H1 (cell line): ENCODE results near the gene C1S. TPM values are rescaled to one million over a fixed set of nuclear protein-coding genes. Genes with fewer than 3 reads are reported as not detected.

Source experiments
- CTCF ChIA-PET: fragments of 300-600 bp; sonication (Branson Sonifier 250); formaldehyde crosslinking; loops from one replicate; lab custom pipeline; 2021; ENCODE audit not compliant: partially characterized antibody; lab: Charles Lee
- POLR2A ChIA-PET: fragments of 300-600 bp; sonication (Branson Sonifier 250); formaldehyde crosslinking; loops from one replicate; lab custom pipeline; 2021; ENCODE audit warnings: inconsistent platforms; ENCODE audit not compliant: partially characterized antibody; lab: Charles Lee
- DNase-seq, 2 experiments: peaks; one replicate each; pipeline versions ENCODE4 v3.0.0 to v3.0.0-alpha.2; 2010 to 2022; ENCODE audit warnings: low spot score in 2 of 2, low read depth in 1 of 2, mixed read lengths in 1 of 2
- FAIRE-seq: peaks from 2 replicates; lab custom pipeline; 2011; peaks lifted over from hg19 to GRCh38; lab: Jason Lieb, UNC
- H2AFZ ChIP-seq: 2 replicates; pipeline ENCODE4 v1.8.1; 2012; ENCODE audit warnings: low read length, inconsistent platforms
- H2AK5ac ChIP-seq: 2 replicates; pipeline ENCODE4 v1.6.1; 2013; ENCODE audit warnings: low read depth, low read length
- H2BK120ac ChIP-seq: replicated peaks from 2 replicates; pipeline ENCODE3; 2013; ENCODE audit warnings: low read depth, low read length, inconsistent platforms
- H2BK12ac ChIP-seq: 2 replicates; pipeline ENCODE4 v1.6.1; 2013; ENCODE audit warnings: low read depth, low read length
- H2BK15ac ChIP-seq: 2 replicates; pipeline ENCODE4 v1.6.1; 2013; ENCODE audit warnings: low read length
- H2BK20ac ChIP-seq: 2 replicates; pipeline ENCODE4 v1.6.1; 2013; ENCODE audit warnings: low read length
- H2BK5ac ChIP-seq: 2 replicates; pipeline ENCODE4 v1.6.1; 2013; ENCODE audit warnings: low read depth, low read length
- H3K14ac ChIP-seq: 2 replicates; pipeline ENCODE4 v1.6.1; 2013; ENCODE audit warnings: inconsistent platforms; ENCODE audit not compliant: insufficient read length
- H3K18ac ChIP-seq: 2 replicates; pipeline ENCODE4 v1.6.1; 2013; ENCODE audit warnings: low read length; ENCODE audit errors: extremely low read depth
- H3K23ac ChIP-seq: 2 replicates; pipeline ENCODE4 v1.6.1; 2013; ENCODE audit warnings: inconsistent platforms; ENCODE audit not compliant: insufficient read length
- H3K23me2 ChIP-seq: 2 replicates; pipeline ENCODE4 v1.6.1; 2013; ENCODE audit warnings: low read depth, low read length
- H3K27ac ChIP-seq: 2 replicates; pipeline ENCODE4 v1.6.1; 2011; ENCODE audit warnings: low read depth, low read length, inconsistent platforms
- H3K27me3 ChIP-seq, 4 experiments: replicated peaks in 1 of 4; 1 replicate in 1 of 4; 2 replicates in 3 of 4; pipeline versions ENCODE4 v1.6.1 to v1.8.1; 2011 to 2013; ENCODE audit warnings: low read length in 3 of 4, mild to moderate bottlenecking in 3 of 4, inconsistent platforms in 2 of 4, mixed read lengths in 2 of 4, moderate library complexity in 1 of 4; ENCODE audit not compliant: control insufficient read depth in 3 of 4, insufficient read depth in 3 of 4; ENCODE audit errors: extremely low read depth in 1 of 4
- H3K36me3 ChIP-seq, 4 experiments: 2 replicates each; pipeline versions ENCODE4 v1.6.1 to v1.8.1; 2011 to 2013; ENCODE audit warnings: mild to moderate bottlenecking in 4 of 4, low read length in 3 of 4, moderate library complexity in 2 of 4, control low read depth in 1 of 4, inconsistent platforms in 1 of 4; ENCODE audit not compliant: insufficient read depth in 4 of 4, control insufficient read depth in 2 of 4
- H3K4ac ChIP-seq: replicated peaks from 2 replicates; pipeline ENCODE3; 2013; ENCODE audit warnings: low read length, low read depth, mixed read lengths, inconsistent platforms; ENCODE audit not compliant: insufficient read length
- H3K4me1 ChIP-seq, 4 experiments: replicated peaks in 1 of 4; 1 replicate in 1 of 4; 2 replicates in 3 of 4; pipeline versions ENCODE4 v1.6.1 to v1.8.1; 2011 to 2013; ENCODE audit warnings: low read length in 3 of 4, inconsistent platforms in 2 of 4, mixed read lengths in 1 of 4; ENCODE audit not compliant: insufficient read depth in 4 of 4, control insufficient read depth in 3 of 4
- H3K4me2 ChIP-seq, 2 experiments: 2 replicates each; pipeline versions ENCODE4 v1.6.1 to v1.8.1; 2011 to 2013; ENCODE audit warnings: low read depth in 2 of 2, low read length in 2 of 2, control low read depth in 1 of 2, inconsistent platforms in 1 of 2, mild to moderate bottlenecking in 1 of 2; ENCODE audit not compliant: insufficient read depth in 1 of 2
- H3K4me3 ChIP-seq, 4 experiments: fragments of 200-600, 300-600 bp in 1 of 4; sonication (generic), shearing (Covaris generic), sonication (Bioruptor Twin) in 1 of 4; 2 replicates each; pipeline versions ENCODE4 v1.5.1 to v1.8.1; 2011 to 2016; ENCODE audit warnings: low read length in 4 of 4, low read depth in 3 of 4, control low read depth in 2 of 4, inconsistent platforms in 2 of 4, mild to moderate bottlenecking in 2 of 4, mixed read lengths in 1 of 4, moderate library complexity in 1 of 4; ENCODE audit not compliant: insufficient read depth in 2 of 4; ENCODE audit errors: extremely low read depth in 1 of 4
- H3K56ac ChIP-seq: replicated peaks from 2 replicates; pipeline ENCODE3; 2013; ENCODE audit warnings: low read depth, mild to moderate bottlenecking, mixed read lengths, low read length, inconsistent platforms; ENCODE audit not compliant: insufficient read length
- H3K79me1 ChIP-seq: 2 replicates; pipeline ENCODE4 v1.6.1; 2013; ENCODE audit warnings: low read depth, low read length, control low read depth
- H3K79me2 ChIP-seq, 2 experiments: 2 replicates each; pipeline versions ENCODE4 v1.6.1 to v1.8.1; 2012 to 2013; ENCODE audit warnings: low read length in 2 of 2, mild to moderate bottlenecking in 2 of 2, inconsistent platforms in 1 of 2; ENCODE audit not compliant: insufficient read depth in 2 of 2, control insufficient read depth in 1 of 2
- H3K9ac ChIP-seq, 4 experiments: replicated peaks in 1 of 4; 1 replicate in 1 of 4; 2 replicates in 3 of 4; pipeline versions ENCODE4 v1.6.1 to v1.8.1; 2011 to 2013; ENCODE audit warnings: low read depth in 3 of 4, low read length in 3 of 4, control low read depth in 2 of 4, mild to moderate bottlenecking in 2 of 4, moderate library complexity in 2 of 4, inconsistent platforms in 1 of 4; ENCODE audit errors: extremely low read depth in 1 of 4
- H3K9me3 ChIP-seq, 2 experiments: 2 replicates each; pipeline versions ENCODE4 v1.6.1 to v1.8.1; 2012 to 2013; ENCODE audit warnings: mild to moderate bottlenecking in 2 of 2, moderate library complexity in 2 of 2, control low read depth in 1 of 2, inconsistent platforms in 1 of 2, low read depth in 1 of 2, low read length in 1 of 2, mixed read lengths in 1 of 2; ENCODE audit not compliant: insufficient read depth in 2 of 2
- H4K20me1 ChIP-seq, 2 experiments: replicated peaks in 1 of 2; 2 replicates each; pipeline versions ENCODE3 to v1.8.1; 2011 to 2013; ENCODE audit warnings: inconsistent platforms in 2 of 2, low read length in 2 of 2, mild to moderate bottlenecking in 1 of 2; ENCODE audit not compliant: insufficient read depth in 2 of 2, control insufficient read depth in 1 of 2
- H4K5ac ChIP-seq: 2 replicates; pipeline ENCODE4 v1.6.1; 2013; ENCODE audit warnings: low read length, low read depth, mixed read lengths, inconsistent platforms; ENCODE audit not compliant: insufficient read length
- H4K8ac ChIP-seq: 2 replicates; pipeline ENCODE4 v1.8.0; 2013; ENCODE audit warnings: mild to moderate bottlenecking, moderate library complexity, low read length, inconsistent platforms; ENCODE audit not compliant: insufficient read depth; ENCODE audit errors: extremely low read depth
- H4K91ac ChIP-seq: replicated peaks from 2 replicates; pipeline ENCODE3; 2013; ENCODE audit warnings: low read length, mixed read lengths, inconsistent platforms; ENCODE audit not compliant: insufficient read length
- ASH2L ChIP-seq: fragments of 200-600, 300-600 bp; sonication (generic); IDR thresholded peaks from one replicate; pipeline ENCODE4 v1.7.1; 2017; ENCODE audit warnings: low read length
- BACH1 ChIP-seq: IDR thresholded peaks from 2 replicates; pipeline ENCODE4 v1.6.1; 2012; ENCODE audit warnings: low read length, improper control_type of control experiment
- BRCA1 ChIP-seq: IDR thresholded peaks from 2 replicates; pipeline ENCODE4 v1.6.1; 2012; ENCODE audit warnings: low read depth, low read length, improper control_type of control experiment
- E2F6 ChIP-seq: IDR thresholded peaks from 2 replicates; pipeline ENCODE4 v1.6.1; 2012; ENCODE audit warnings: inconsistent platforms
- KDM5A ChIP-seq: fragments of 200-600 bp; IDR thresholded peaks from 2 replicates; pipeline ENCODE4 v1.7.1; 2012; ENCODE audit warnings: mild to moderate bottlenecking, low read length, inconsistent platforms, mixed read lengths
- NRF1 ChIP-seq: IDR thresholded peaks from 2 replicates; pipeline ENCODE4 v1.6.1; 2011; ENCODE audit warnings: mild to moderate bottlenecking, low read depth, low read length, improper control_type of control experiment
- PHF8 ChIP-seq: fragments of 200-600 bp; sonication (generic); conservative IDR thresholded peaks from 2 replicates; pipeline ENCODE4 v1.7.1; 2012; ENCODE audit warnings: low read depth, mild to moderate bottlenecking, inconsistent platforms, low read length, moderate library complexity
- POU5F1 ChIP-seq: IDR thresholded peaks from 2 replicates; pipeline ENCODE4 v1.6.1; 2011; ENCODE audit warnings: low read depth, mild to moderate bottlenecking, low read length, moderate library complexity
- RBBP5 ChIP-seq: IDR thresholded peaks from 2 replicates; pipeline ENCODE4 v1.7.1; 2012; ENCODE audit warnings: low read depth, mild to moderate bottlenecking, inconsistent platforms, low read length, moderate library complexity, borderline replicate concordance
- SAP30 ChIP-seq: fragments of 300-600 bp; sonication (generic); IDR thresholded peaks from 2 replicates; pipeline ENCODE4 v1.7.1; 2012; ENCODE audit warnings: low read length, moderate library complexity, mild to moderate bottlenecking, inconsistent platforms; ENCODE audit not compliant: insufficient read depth, insufficient replicate concordance
- TAF7 ChIP-seq: optimal IDR thresholded peaks from 2 replicates; pipeline ENCODE3; 2011; ENCODE audit warnings: low read depth, mild to moderate bottlenecking, inconsistent platforms, low read length, moderate library complexity, borderline replicate concordance
- USF2 ChIP-seq: IDR thresholded peaks from 2 replicates; pipeline ENCODE4 v1.6.1; 2011; ENCODE audit warnings: low read length, improper control_type of control experiment
- ZNF274 ChIP-seq: IDR thresholded peaks from 2 replicates; pipeline ENCODE4 v1.7.0; 2012; ENCODE audit warnings: low read length, borderline replicate concordance; ENCODE audit errors: extremely low read depth
- WGBS, 2 experiments: shearing (Covaris generic) in 1 of 2; methylation state at CpG; one replicate each; pipeline versions ENCODE4 v1.1.6 to v1.1.7; 2013 to 2015; ENCODE audit warnings: low lambda C conversion rate in 2 of 2, mixed read lengths in 2 of 2, inconsistent platforms in 1 of 2, low coverage in 1 of 2, missing lambda C conversion rate in 1 of 2; ENCODE audit not compliant: insufficient replicate concordance in 2 of 2, insufficient coverage in 1 of 2, insufficient read length in 1 of 2; ENCODE audit errors: extremely low coverage in 1 of 2, missing lambda C conversion rate in 1 of 2; 5-methylcytosine and 5-hydroxymethylcytosine counted together
- polyA plus RNA-seq, 7 experiments: library from polyadenylated mRNA; depleted of rRNA in 3 of 7; stranded (reverse) in 5 of 7; unstranded in 2 of 7; fragments of >200 nt in 5 of 7; fragments of 200-250 nt in 2 of 7; gene quantifications; 1 replicate in 5 of 7; 2 replicates in 1 of 7; 4 replicates in 1 of 7; pipeline versions ENCODE4 v1.2.1 to v1.2.3, GENCODE V29; 2011 to 2013; ENCODE audit warnings: missing spikeins in 2 of 7, mixed read lengths in 2 of 7
- total RNA-seq: library from RNA; stranded (reverse); fragmentation: NEBNext Ultra II Directional; extraction: Animal tissue kit (Norgen Biotek cat#: 25700); gene quantifications from 2 replicates; pipeline ENCODE4 v1.2.1, GENCODE V29; 2021

The C1S gene
- total and polyA plus RNA-seq, 2 of the 8 experiments (the other 6 are each of a cell fraction or from before 2014, with no cell fraction given) = 4.4 to 7.3 TPM

DNA sequence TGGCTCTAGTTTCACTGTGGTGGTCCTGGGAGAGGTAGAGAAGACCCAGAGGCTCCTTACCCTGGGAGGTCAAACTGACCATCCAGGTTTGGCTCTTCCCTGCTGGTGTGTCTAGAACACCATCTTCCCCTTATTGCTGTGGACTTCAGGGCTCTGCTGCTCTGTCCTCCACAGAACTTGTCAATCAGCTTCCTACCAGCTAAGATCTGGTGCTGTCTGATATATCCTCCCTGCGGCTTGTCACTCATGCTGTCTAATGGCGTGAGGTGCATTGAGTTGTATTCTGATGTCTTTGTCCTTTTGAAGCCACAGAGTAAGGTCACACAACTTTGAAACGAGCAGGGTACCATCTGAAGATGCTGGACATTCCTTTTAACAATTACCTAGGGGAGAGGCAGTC, 55.7 kb downstream of the C1S start:
- no peak overlapping the region for H4K91ac ChIP-seq
- no peaks in the 10 kb centered on the region for H3K23me2 ChIP-seq
- no peak overlapping the region for H2BK120ac ChIP-seq
- no peak overlapping the region; the same call in 1 of the 2 replicates for H3K18ac ChIP-seq
- H3K27ac ChIP-seq = no peak overlapping the region
- no peaks in the 10 kb centered on the region for H3K79me1 ChIP-seq
- no peak overlapping the region for H3K14ac ChIP-seq
- H2AFZ ChIP-seq = no peak overlapping the region
- H4K20me1 ChIP-seq = peaks cover 0 to 1% of the 10 kb centered on the region in 2 experiments
- H2BK5ac ChIP-seq = no peak overlapping the region
- no peak overlapping the region for H3K23ac ChIP-seq
- no peak overlapping the region for H2AK5ac ChIP-seq
- no peaks in the 10 kb centered on the region for H3K9me3 ChIP-seq
- H3K27me3 ChIP-seq = no peaks in the 10 kb centered on the region
- POLR2A ChIA-PET = interaction anchor here (0.6 kb wide), 1 partner anchor 14 kb away, joined by 3 read pairs; the partner anchor contains the start of gene CLSTN3
- H3K79me2 ChIP-seq = no peaks in the 10 kb centered on the region
- no peak overlapping the region for H2BK12ac ChIP-seq
- no peak overlapping the region for H2BK15ac ChIP-seq
- no peaks in the 10 kb centered on the region for H3K4me1 ChIP-seq
- FAIRE-seq (no peak), DNase-seq (no peak)
- H3K4ac ChIP-seq = no peak overlapping the region
- H2BK20ac ChIP-seq = no peak overlapping the region
- no peak overlapping the region for H3K56ac ChIP-seq
- no peak overlapping the region for H4K5ac ChIP-seq
- CTCF ChIA-PET = interaction anchor here (0.9 kb wide), 1 partner anchor 25 kb away, joined by 4 read pairs; no protein-coding TSS in a partner anchor
- 81% methylated on average over 3 of the region's 3 CpGs; no CpG with 5 or more reads in 1 of the 2 experiments for whole genome bisulfite sequencing, 2 experiments
- no peak overlapping the region for H3K4me2 ChIP-seq
- H3K4me3 ChIP-seq = no peak overlapping the region
- no peak overlapping the region for H4K8ac ChIP-seq
- no peak overlapping the region for H3K9ac ChIP-seq
- H3K36me3 ChIP-seq = no peaks in the 10 kb centered on the region
- TF ChIP-seq TAF7 (no peak), BRCA1 (no peak), SAP30 (no peak), E2F6 (no peak), BACH1 (no peak), USF2 (no peak), NRF1 (no peak), ZNF274 (no peak), ASH2L (no peak), KDM5A (no peak), POU5F1 (no peak), RBBP5 (no peak), PHF8 (no peak)
